HCT116 (cell line): ENCODE results near the gene TEKT5. TPM values are rescaled to one million over a fixed set of nuclear protein-coding genes. Genes with fewer than 3 reads are reported as not detected.
"Not testable (repeated sequence)": the region's sequence is repeated elsewhere in the genome, so short reads cannot be mapped to it uniquely, and the experiment has no call there.

Source experiments
- ATAC-seq: fragments of 200-7000 bp; cut with Tn5 transposase; 2 replicates; pipeline ENCODE4 v1.9.1; 2020; ENCODE audit warnings: mild to moderate bottlenecking, moderate library complexity
- BruUV-seq: library from RNA; stranded (reverse); fragments of 400-500 nt; replicated peaks from 2 replicates; lab custom pipeline; 2021; lab: Mats Ljungman, UMichigan
- CTCF ChIA-PET: fragments of 300-600 bp; sonication (Branson Sonifier 250); formaldehyde crosslinking; loops from one replicate; lab custom pipeline; 2021; ENCODE audit warnings: antibody characterized with exemption; lab: Charles Lee
- POLR2A ChIA-PET: fragments of 300-600, 350-600 bp; sonication (Branson Sonifier 250); formaldehyde crosslinking; loops from one replicate; lab custom pipeline; 2021; ENCODE audit warnings: antibody characterized with exemption; lab: Charles Lee
- RAD21 ChIA-PET, 2 experiments: fragments of 300-600 bp; sonication (Branson Sonifier 250); formaldehyde crosslinking; loops; one replicate each; lab custom pipeline; 2023; ENCODE audit warnings: low total read pairs in 2 of 2; ENCODE audit not compliant: uncharacterized antibody in 2 of 2, unreplicated experiment in 2 of 2, low non-redundant PET in 1 of 2; lab: Charles Lee
- DNase-seq: peaks from one replicate; pipeline ENCODE4 v3.0.0-alpha.2; 2010; ENCODE audit warnings: low read depth, low spot score
- H2AFZ ChIP-seq: fragments of 200-600 bp; shearing (Covaris generic), sonication (generic); 2 replicates; pipeline ENCODE4 v1.6.1; 2017; ENCODE audit warnings: low read depth, mixed run types, mixed read lengths, antibody characterized with exemption, low read length; ENCODE audit not compliant: poor library complexity, severe bottlenecking
- H3K27ac ChIP-seq: 2 replicates; pipeline ENCODE4 v1.5.1; 2012; ENCODE audit warnings: low read depth, low read length
- H3K27me3 ChIP-seq: fragments of 200-600 bp; sonication (generic); 2 replicates; pipeline ENCODE4 v1.6.1; 2016; ENCODE audit warnings: mixed run types, low read length, mixed read lengths; ENCODE audit not compliant: insufficient read depth
- H3K36me3 ChIP-seq, 2 experiments: fragments of 200-500 bp in 1 of 2; fragments of 200-600 bp in 1 of 2; sonication (Bioruptor generic) in 1 of 2; sonication (generic) in 1 of 2; 2 replicates each; pipeline versions ENCODE4 v1.5.1 to v1.6.1; 2014 to 2016; ENCODE audit warnings: low read length in 2 of 2, inconsistent platforms in 1 of 2, mixed read lengths in 1 of 2, mixed run types in 1 of 2; ENCODE audit not compliant: insufficient read depth in 2 of 2, control insufficient read depth in 1 of 2
- H3K4me1 ChIP-seq, 2 experiments: fragments of 200-600 bp in 1 of 2; sonication (generic) in 1 of 2; 2 replicates each; pipeline versions ENCODE4 v1.5.1 to v1.6.1; 2012 to 2017; ENCODE audit warnings: low read length in 2 of 2, inconsistent platforms in 1 of 2, mild to moderate bottlenecking in 1 of 2, mixed read lengths in 1 of 2, mixed run types in 1 of 2, moderate library complexity in 1 of 2; ENCODE audit not compliant: insufficient read depth in 2 of 2, control insufficient read depth in 1 of 2
- H3K4me2 ChIP-seq: fragments of 200-600 bp; sonication (generic); 2 replicates; pipeline ENCODE4 v1.6.1; 2017; ENCODE audit warnings: mixed run types, low read length, mixed read lengths
- H3K4me3 ChIP-seq, 2 experiments: fragments of 200-600 bp in 1 of 2; sonication (generic) in 1 of 2; replicated peaks in 1 of 2; 2 replicates each; pipeline ENCODE4 v1.5.1; 2011 to 2016; ENCODE audit warnings: low read length in 2 of 2, control low read depth in 1 of 2, low read depth in 1 of 2, mild to moderate bottlenecking in 1 of 2, mixed read lengths in 1 of 2, mixed run types in 1 of 2
- H3K79me2 ChIP-seq: fragments of 200-600 bp; sonication (generic); 2 replicates; pipeline ENCODE4 v1.6.1; 2017; ENCODE audit warnings: mild to moderate bottlenecking, mixed run types, low read length, moderate library complexity, mixed read lengths; ENCODE audit not compliant: insufficient read depth
- H3K9ac ChIP-seq: fragments of 200-600 bp; sonication (generic); 2 replicates; pipeline ENCODE4 v1.6.1; 2016; ENCODE audit warnings: low read length, mixed read lengths
- H3K9me2 ChIP-seq: fragments of 200-600 bp; sonication (generic), shearing (Covaris generic); 2 replicates; pipeline ENCODE4 v1.6.1; 2017; ENCODE audit warnings: mixed run types, mild to moderate bottlenecking, moderate library complexity; ENCODE audit not compliant: insufficient read depth
- H3K9me3 ChIP-seq, 2 experiments: fragments of 200-500 bp in 1 of 2; fragments of 200-600 bp in 1 of 2; sonication (Bioruptor generic) in 1 of 2; sonication (generic) in 1 of 2; 2 replicates each; pipeline ENCODE4 v1.6.1; 2014 to 2017; ENCODE audit warnings: low read length in 2 of 2, mixed read lengths in 2 of 2, inconsistent platforms in 1 of 2, low read depth in 1 of 2, mild to moderate bottlenecking in 1 of 2, mixed run types in 1 of 2, moderate library complexity in 1 of 2; ENCODE audit not compliant: control insufficient read depth in 1 of 2, insufficient read depth in 1 of 2
- H4K20me1 ChIP-seq: fragments of 200-600 bp; sonication (generic), shearing (Covaris generic); 2 replicates; pipeline ENCODE4 v1.6.1; 2017; ENCODE audit warnings: mixed run types, mild to moderate bottlenecking, moderate library complexity; ENCODE audit not compliant: insufficient read depth
- CBX3 ChIP-seq: IDR thresholded peaks from 2 replicates; pipeline ENCODE4 v1.6.1; 2012; ENCODE audit warnings: low read depth
- CEBPB ChIP-seq: IDR thresholded peaks from 2 replicates; pipeline ENCODE4 v1.6.1; 2012; ENCODE audit warnings: low read depth
- EZH2 ChIP-seq: fragments of 200-600 bp; sonication (generic); IDR thresholded peaks from 2 replicates; pipeline ENCODE4 v1.6.1; 2017; ENCODE audit warnings: antibody characterized with exemption, mixed run types
- FOSL1 ChIP-seq: IDR thresholded peaks from 2 replicates; pipeline ENCODE4 v1.6.1; 2012; ENCODE audit warnings: low read depth
- POLR2AphosphoS5 ChIP-seq: IDR thresholded peaks from 2 replicates; pipeline ENCODE4 v1.6.1; 2011; ENCODE audit warnings: mild to moderate bottlenecking, low read depth, low read length, moderate library complexity
- SRF ChIP-seq: IDR thresholded peaks from 2 replicates; pipeline ENCODE4 v1.6.1; 2012; ENCODE audit warnings: low read depth
- TCF7L2 ChIP-seq: IDR thresholded peaks from 2 replicates; pipeline ENCODE4 v1.7.0; 2011; ENCODE audit warnings: borderline replicate concordance, inconsistent platforms; ENCODE audit not compliant: insufficient read depth, insufficient read length; ENCODE audit errors: extremely low read depth
- ZFX ChIP-seq: fragments of 450-650 bp; IDR thresholded peaks from 2 replicates; pipeline ENCODE4 v1.6.1; 2017
- intact Hi-C: fragments of 100-400 bp; cut with micrococcal nuclease; formaldehyde crosslinking; loops from 2 replicates; pipeline ENCODE4 v1.10.0; 2022
- total RNA-seq: library from RNA; stranded (reverse); gene quantifications from one replicate; pipeline ENCODE4 v1.2.1, GENCODE V29; 2021; ENCODE audit not compliant: unreplicated experiment

TEKT5 gene
- total RNA-seq, 1 experiment from 2014 or later: 0.37 TPM

- Histone ChIP-seq H3K4me3 (no peak overlapping the region), H3K36me3 (no peaks in the 10 kb centered on the region), H3K27ac (no peak overlapping the region), H3K9me2 (no peaks in the 10 kb centered on the region), H4K20me1 (no peaks in the 10 kb centered on the region), H3K9me3 (no peaks in the 10 kb centered on the region), H3K79me2 (no peaks in the 10 kb centered on the region), H3K4me1 (peaks cover 10 to 12% of the 10 kb centered on the region in 2 experiments), H3K4me2 (no peak overlapping the region), H2AFZ (no peak overlapping the region), H3K27me3 (no peaks in the 10 kb centered on the region)
- peak; percentile 30; the same call in 1 of the 2 replicates for ATAC-seq
- ChIA-PET RAD21 (no interaction called here), POLR2A (no interaction called here)
- DNase-seq: no peak
- intact Hi-C loops: no loop called here
- BruUV-seq: no TSS peak
- TF ChIP-seq TCF7L2: no peak
- no peak for TF ChIP-seq SRF
- no peak for TF ChIP-seq EZH2
- TF ChIP-seq FOSL1: no peak
- no peak for TF ChIP-seq ZFX
- TF ChIP-seq CBX3: no peak
- TF ChIP-seq POLR2AphosphoS5: no peak
- no peak for TF ChIP-seq CEBPB
- TF ChIP-seq, all 23 proteins: peak for 0
- CTCF ChIA-PET: no interaction called here
- no peak overlapping the region for H3K9ac ChIP-seq
Measured at GRCh38 chr16:10622036-10622921, 72.5 kb downstream of the TEKT5 start.

GRCh38 chr16:10621216-10621949, 73.3 kb downstream of the TEKT5 start:
- POLR2A ChIA-PET, H3K79me2 ChIP-seq: not testable (repeated sequence)

More at GRCh38 chr16:10621216-10621949, 73.3 kb downstream of the TEKT5 start:
- H3K9me3 ChIP-seq, H2AFZ ChIP-seq, ATAC-seq, intact Hi-C loops, CTCF ChIA-PET, H3K27me3 ChIP-seq, H3K4me2 ChIP-seq, BruUV-seq, H3K4me3 ChIP-seq, DNase-seq, RAD21 ChIA-PET, H3K27ac ChIP-seq, H3K9me2 ChIP-seq, H3K36me3 ChIP-seq, H4K20me1 ChIP-seq, H3K9ac ChIP-seq: not testable (repeated sequence)
- H3K4me1 ChIP-seq: peaks cover 17 to 21% of the 10 kb centered on the region in 2 experiments
